ENCODE results near the gene BBLN. TPM values are rescaled to one million over a fixed set of nuclear protein-coding genes. Genes with fewer than 3 reads are reported as not detected.

BBLN gene
- total and polyA plus RNA-seq, 11 donors: 29.9 to 280 (median 47.3) TPM

DNA sequence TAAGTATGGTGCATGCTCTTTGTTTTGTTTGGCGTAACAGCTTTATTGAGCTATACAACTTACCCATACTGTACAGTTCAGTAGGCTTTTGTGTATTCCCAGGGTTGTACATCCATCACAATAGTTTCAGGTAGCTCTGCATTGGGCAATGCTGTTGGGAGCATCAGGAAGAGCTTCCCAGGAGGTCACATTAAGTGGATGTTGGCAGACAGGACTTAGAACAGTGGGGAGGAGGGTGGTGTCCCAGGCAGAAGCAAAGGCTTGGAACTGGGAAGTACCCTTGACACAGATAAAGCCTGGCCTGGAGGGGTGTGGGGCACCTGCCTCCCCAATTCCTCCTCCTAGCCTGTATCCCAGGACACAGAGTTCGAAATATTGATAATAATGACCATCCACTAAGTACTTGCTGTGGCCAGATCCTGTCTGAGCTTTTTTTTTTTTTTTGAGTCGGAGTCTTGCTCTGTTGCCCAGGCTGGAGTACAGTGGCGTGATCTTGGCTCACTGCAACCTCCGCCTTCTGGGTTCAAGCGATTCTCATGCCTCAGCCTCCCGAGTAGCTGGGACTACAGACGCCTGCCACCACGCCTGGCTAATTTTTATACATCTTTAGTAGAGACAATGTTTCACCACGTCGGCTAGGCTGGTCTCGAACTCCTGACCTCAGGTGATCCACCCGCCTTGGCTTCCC lies 1.3 kb downstream of the BBLN start:
- Histone ChIP-seq H3K27me3 (no peaks in the 10 kb centered on the region), H3K4me1 (peaks cover 0 to 23% (median 9%) of the 10 kb centered on the region in 12 donors), H3K4me3 (peak overlapping the region in 3 of 12 donors; percentile 80 to 89 (median 86)), H3K36me3 (peaks cover 0 to 40% (median 31%) of the 10 kb centered on the region in 9 donors), H3K9me3 (no peaks in the 10 kb centered on the region), H3K27ac (no peak overlapping the region)
- ATAC-seq (no peak), DNase-seq (no peak)
- 91 to 95% (median 94%) methylated on average over 13 of the region's 13 CpGs for WGBS, 4 donors
- TF ChIP-seq CTCF (IDR thresholded peaks at IDR 0.05) (no peak), POLR2A (IDR thresholded peaks at IDR 0.05) (no peak)
- intact Hi-C loops (cut with DNase I): loop anchor here in 1 of 10 donors (2.0 kb wide), 1 partner anchor 33 kb away; no protein-coding TSS in a partner anchor

DNA sequence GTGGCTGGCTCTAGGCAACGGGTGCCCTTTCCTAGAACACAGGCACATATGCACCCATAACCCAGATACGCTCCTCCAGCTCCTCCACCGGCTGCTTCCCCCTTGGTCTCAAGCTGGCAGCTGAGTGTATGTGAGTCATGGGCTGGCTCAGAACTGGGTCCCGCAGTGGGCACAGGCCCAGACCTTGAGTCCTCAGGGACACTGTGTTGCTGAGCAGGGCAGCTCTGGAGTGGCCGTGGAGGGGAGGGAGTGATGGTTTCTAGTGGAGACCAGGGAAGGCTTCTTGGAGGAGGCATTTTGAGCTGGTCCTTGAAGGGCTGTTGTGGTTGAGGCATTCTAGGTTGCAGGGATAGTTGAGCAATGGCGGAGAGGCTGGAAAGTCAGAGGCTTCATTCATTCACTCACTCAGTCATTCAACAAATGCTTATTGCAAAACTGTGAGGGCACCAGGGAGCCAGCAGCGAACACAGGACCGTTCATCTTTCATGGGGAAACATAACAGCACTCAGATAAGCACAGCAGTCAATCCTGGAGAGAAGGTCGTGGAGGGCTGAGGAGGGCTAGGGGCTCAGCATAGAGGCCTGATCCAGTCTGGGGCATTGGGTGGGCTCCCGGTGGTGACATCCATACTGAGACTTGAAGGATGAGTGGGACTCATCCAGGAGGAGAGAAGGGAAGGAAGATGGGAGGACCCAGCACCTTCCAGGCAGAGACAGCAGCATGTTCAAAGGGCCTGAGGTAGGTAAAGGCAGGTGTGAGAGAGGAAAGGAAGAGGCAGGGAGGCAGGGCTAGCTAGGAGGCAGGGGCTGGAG lies 2.4 kb downstream of the BBLN start:
- peak; percentile 23 to 61 (median 42) for ATAC-seq
- WGBS, 4 donors: 71 to 77% (median 72%) methylated on average over 10 of the region's 10 CpGs
- no peaks in the 10 kb centered on the region for H3K27me3 ChIP-seq
- H3K36me3 ChIP-seq: peaks cover 0 to 51% (median 41%) of the 10 kb centered on the region in 9 donors
- H3K4me3 ChIP-seq: no peak overlapping the region
- TF ChIP-seq CTCF (IDR thresholded peaks at IDR 0.05) (no peak), POLR2A (IDR thresholded peaks at IDR 0.05) (no peak)
- no peaks in the 10 kb centered on the region for H3K9me3 ChIP-seq
- peak overlapping the region in 1 of 12 donors; percentile 23 for H3K27ac ChIP-seq
- intact Hi-C loops (cut with DNase I): no loop called here
- peak in 3 of 5 donors; percentile 74 to 86 (median 75) for DNase-seq
- H3K4me1 ChIP-seq: peaks cover 0 to 23% (median 9%) of the 10 kb centered on the region in 12 donors

- H3K27me3 ChIP-seq: no peaks in the 10 kb centered on the region
- intact Hi-C loops (cut with DNase I): no loop called here
- whole genome bisulfite sequencing, 4 donors: 91 to 98% (median 95%) methylated on average over 6 of the region's 6 CpGs
- H3K27ac ChIP-seq: no peak overlapping the region
- H3K9me3 ChIP-seq: no peaks in the 10 kb centered on the region
- TF ChIP-seq POLR2A (IDR thresholded peaks at IDR 0.05) (no peak), CTCF (IDR thresholded peaks at IDR 0.05) (no peak)
- no peak overlapping the region for H3K4me3 ChIP-seq
- ATAC-seq: no peak
- DNase-seq: no peak
- peaks cover 0 to 58% (median 48%) of the 10 kb centered on the region in 9 donors for H3K36me3 ChIP-seq
- peaks cover 0 to 23% (median 9%) of the 10 kb centered on the region in 12 donors for H3K4me1 ChIP-seq
Measured at GRCh38 chr9:128163027-128163515, 3.0 kb downstream of the BBLN start.
